RWPE2 (cell line): ENCODE measurements around the gene MDH2.
A peak's percentile ranks its signal among the peaks of the same experiment; 100 is the strongest.

Experiments
- ATAC-seq: fragments of 200-7000 bp; cut with Tn5 transposase; 3 replicates; pipeline ENCODE4 v1.9.1; 2021; ENCODE audit warnings: low read depth
- DNase-seq: peaks from one replicate; pipeline ENCODE4 v3.0.0-alpha.2; 2020; ENCODE audit warnings: low spot score
- H3K27ac ChIP-seq: fragments of 450-650 bp; 2 replicates; pipeline ENCODE4 v1.5.1; 2017; ENCODE audit warnings: mild to moderate bottlenecking; ENCODE audit not compliant: poor library complexity, severe bottlenecking
- H3K27me3 ChIP-seq: fragments of 250-450 bp; sonication (Bioruptor Pico); 2 replicates; pipeline ENCODE4 v1.5.1; 2021; ENCODE audit warnings: mild to moderate bottlenecking, moderate library complexity; ENCODE audit not compliant: insufficient read depth, poor library complexity, severe bottlenecking
- H3K36me3 ChIP-seq: fragments of 250-450 bp; sonication (Bioruptor Pico); 2 replicates; pipeline ENCODE4 v1.5.1; 2020; ENCODE audit warnings: low read depth, mild to moderate bottlenecking, moderate library complexity
- H3K4me1 ChIP-seq: fragments of 250-450 bp; sonication (Bioruptor Pico); 2 replicates; pipeline ENCODE4 v1.5.1; 2021; ENCODE audit warnings: mild to moderate bottlenecking, moderate library complexity; ENCODE audit not compliant: insufficient read depth, poor library complexity, severe bottlenecking
- H3K4me3 ChIP-seq: fragments of 250-450 bp; sonication (Bioruptor Pico); 2 replicates; pipeline ENCODE4 v1.5.1; 2021; ENCODE audit warnings: mild to moderate bottlenecking, moderate library complexity; ENCODE audit not compliant: severe bottlenecking
- H3K9me3 ChIP-seq: fragments of 250-450 bp; sonication (Bioruptor Pico); 2 replicates; pipeline ENCODE4 v1.5.1; 2021; ENCODE audit warnings: mild to moderate bottlenecking, moderate library complexity; ENCODE audit not compliant: severe bottlenecking
- TF ChIP-seq, protein P1 (sequence below): fragments of 450-650 bp; IDR thresholded peaks from one replicate; pipeline ENCODE4 v1.5.1; 2017; ENCODE audit warnings: mild to moderate bottlenecking, moderate library complexity; ENCODE audit not compliant: poor library complexity, severe bottlenecking

MDH2 gene

GRCh38 chr7:76065016-76065612 is 17.2 kb downstream of the MDH2 start:
- Histone ChIP-seq H3K4me3 (no peak overlapping the region), H3K27me3 (no peaks in the 10 kb centered on the region), H3K4me1 (no peaks in the 10 kb centered on the region), H3K27ac (no peak overlapping the region), H3K9me3 (no peaks in the 10 kb centered on the region), H3K36me3 (peaks cover 61% of the 10 kb centered on the region)
- TF ChIP-seq, protein P1, sequence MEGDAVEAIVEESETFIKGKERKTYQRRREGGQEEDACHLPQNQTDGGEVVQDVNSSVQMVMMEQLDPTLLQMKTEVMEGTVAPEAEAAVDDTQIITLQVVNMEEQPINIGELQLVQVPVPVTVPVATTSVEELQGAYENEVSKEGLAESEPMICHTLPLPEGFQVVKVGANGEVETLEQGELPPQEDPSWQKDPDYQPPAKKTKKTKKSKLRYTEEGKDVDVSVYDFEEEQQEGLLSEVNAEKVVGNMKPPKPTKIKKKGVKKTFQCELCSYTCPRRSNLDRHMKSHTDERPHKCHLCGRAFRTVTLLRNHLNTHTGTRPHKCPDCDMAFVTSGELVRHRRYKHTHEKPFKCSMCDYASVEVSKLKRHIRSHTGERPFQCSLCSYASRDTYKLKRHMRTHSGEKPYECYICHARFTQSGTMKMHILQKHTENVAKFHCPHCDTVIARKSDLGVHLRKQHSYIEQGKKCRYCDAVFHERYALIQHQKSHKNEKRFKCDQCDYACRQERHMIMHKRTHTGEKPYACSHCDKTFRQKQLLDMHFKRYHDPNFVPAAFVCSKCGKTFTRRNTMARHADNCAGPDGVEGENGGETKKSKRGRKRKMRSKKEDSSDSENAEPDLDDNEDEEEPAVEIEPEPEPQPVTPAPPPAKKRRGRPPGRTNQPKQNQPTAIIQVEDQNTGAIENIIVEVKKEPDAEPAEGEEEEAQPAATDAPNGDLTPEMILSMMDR = no peak
- DNase-seq (no peak), ATAC-seq (no peak)

- Histone ChIP-seq H3K4me3 (no peak overlapping the region), H3K27ac (no peak overlapping the region), H3K27me3 (no peaks in the 10 kb centered on the region), H3K4me1 (no peaks in the 10 kb centered on the region), H3K36me3 (peaks cover 46% of the 10 kb centered on the region), H3K9me3 (no peaks in the 10 kb centered on the region)
- DNase-seq (no peak), ATAC-seq (no peak)
- TF ChIP-seq, protein P1 = no peak
Observed at GRCh38 chr7:76066716-76067503, 19.0 kb downstream of the MDH2 start.

GRCh38 chr7:76069238-76069638 is 21.3 kb downstream of the MDH2 start:
- Histone ChIP-seq H3K9me3 (no peaks in the 10 kb centered on the region), H3K27ac (peak overlapping the region; percentile 3), H3K36me3 (peaks cover 24% of the 10 kb centered on the region), H3K27me3 (no peaks in the 10 kb centered on the region), H3K4me1 (no peaks in the 10 kb centered on the region), H3K4me3 (no peak overlapping the region)
- DNase-seq (no peak), ATAC-seq (peak; percentile 93)
- TF ChIP-seq, protein P1 = peak; percentile 73

GRCh38 chr7:76071316-76072242 is 23.7 kb downstream of the MDH2 start:
- no peaks in the 10 kb centered on the region for H3K27me3 ChIP-seq
- H3K36me3 ChIP-seq = peaks cover under 1% of the 10 kb centered on the region
- H3K27ac ChIP-seq = no peak overlapping the region
- DNase-seq (no peak), ATAC-seq (no peak)
- no peaks in the 10 kb centered on the region for H3K9me3 ChIP-seq
- H3K4me3 ChIP-seq = no peak overlapping the region
- TF ChIP-seq, protein P1 = no peak
- no peaks in the 10 kb centered on the region for H3K4me1 ChIP-seq
